GM21717 (cell line): Measurements from ENCODE around the gene RAB9B.
"Not testable (repeated sequence)": the region's sequence is repeated elsewhere in the genome, so short reads cannot be mapped to it uniquely, and the experiment has no call there.

Experiments used
- ATAC-seq: cut with Tn5 transposase; IDR thresholded peaks from one replicate; pipeline ENCODE4 v1.9.1; 2021; ENCODE audit warnings: mild to moderate bottlenecking, moderate library complexity; ENCODE audit not compliant: unreplicated experiment

The RAB9B gene, protein sequence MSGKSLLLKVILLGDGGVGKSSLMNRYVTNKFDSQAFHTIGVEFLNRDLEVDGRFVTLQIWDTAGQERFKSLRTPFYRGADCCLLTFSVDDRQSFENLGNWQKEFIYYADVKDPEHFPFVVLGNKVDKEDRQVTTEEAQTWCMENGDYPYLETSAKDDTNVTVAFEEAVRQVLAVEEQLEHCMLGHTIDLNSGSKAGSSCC

DNA sequence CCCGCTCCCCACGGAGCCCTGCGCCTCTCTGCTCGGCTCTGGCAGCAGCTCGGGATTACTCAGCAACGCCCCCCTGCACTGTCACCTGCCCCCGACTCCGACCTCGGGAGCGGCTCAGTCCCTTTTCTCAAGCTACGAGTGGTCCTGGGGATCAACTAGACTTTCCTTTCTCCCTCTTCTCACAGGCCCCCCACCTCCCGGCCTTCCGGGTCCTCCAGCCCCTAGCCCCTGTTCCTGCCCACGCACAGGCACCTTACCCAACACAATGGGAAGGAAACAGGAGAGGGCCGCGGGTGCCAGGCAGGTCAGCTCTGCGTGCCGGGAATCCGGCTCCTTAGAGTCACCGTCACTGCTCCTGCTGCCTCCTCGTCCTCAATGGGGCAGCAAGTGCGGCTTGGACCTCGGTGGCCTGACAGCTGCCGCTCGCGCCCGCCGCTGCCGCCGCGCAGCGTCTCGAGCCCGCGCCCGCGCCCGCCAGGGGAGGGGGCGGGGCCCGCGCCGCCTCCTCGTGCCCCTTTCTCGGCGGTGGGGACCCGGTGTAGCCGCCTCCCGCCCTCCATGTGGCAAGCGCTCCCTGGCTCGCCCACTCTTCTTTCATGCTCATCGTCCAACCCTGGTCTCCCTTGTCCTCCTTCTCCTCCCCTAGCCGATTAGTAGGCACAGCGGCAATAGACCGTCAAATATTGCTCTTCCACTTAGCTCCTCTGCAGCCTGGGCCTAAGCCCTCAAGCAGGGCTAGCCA is at the start of gene RAB9B:
Gene RAB9B, minus strand, starts transcription at position 455 of the 742 bp plus-strand sequence. CDS start 6,473 bp downstream, outside the sequence.
- peak; percentile 45 for ATAC-seq

GRCh38 chrX:103879339-103879738 is 47.3 kb upstream of the RAB9B start:
- no peak for ATAC-seq

DNA sequence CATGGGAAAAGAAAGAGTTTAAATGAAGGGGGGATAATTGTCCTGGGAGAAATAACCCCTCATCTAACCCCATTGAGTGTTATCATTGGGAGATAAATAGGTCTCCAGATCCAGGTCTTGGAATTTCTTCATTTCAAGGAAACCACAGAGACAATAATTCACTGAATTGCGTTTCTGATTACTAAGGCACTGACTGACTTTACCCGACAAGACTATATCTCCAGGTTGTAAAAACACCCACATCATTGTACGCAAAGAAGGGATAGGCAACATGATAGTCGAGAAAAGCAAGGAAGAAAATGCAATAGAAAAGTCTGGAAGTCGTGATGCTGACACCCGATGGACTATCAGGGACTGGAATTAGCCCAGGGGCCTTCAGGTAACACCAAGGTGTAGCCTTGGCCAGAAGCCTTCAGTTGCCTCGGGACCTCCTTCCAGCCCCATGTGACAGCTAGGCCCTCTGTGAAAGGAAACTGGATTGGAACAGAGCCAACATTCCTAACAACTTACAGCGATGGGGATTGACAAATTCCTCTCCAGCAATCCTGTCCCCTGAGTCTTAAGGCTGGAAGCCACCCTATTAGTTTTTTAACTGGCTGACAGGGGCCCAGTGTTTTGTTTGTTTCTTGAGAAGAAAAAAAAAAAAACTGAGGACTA is 46.5 kb upstream of the RAB9B start:
- ATAC-seq = no peak

- ATAC-seq = no peak
Measured at GRCh38 chrX:103877571-103877970, 45.5 kb upstream of the RAB9B start.

- no peak for ATAC-seq
Measured at GRCh38 chrX:103864886-103865534, 33.0 kb upstream of the RAB9B start.

DNA sequence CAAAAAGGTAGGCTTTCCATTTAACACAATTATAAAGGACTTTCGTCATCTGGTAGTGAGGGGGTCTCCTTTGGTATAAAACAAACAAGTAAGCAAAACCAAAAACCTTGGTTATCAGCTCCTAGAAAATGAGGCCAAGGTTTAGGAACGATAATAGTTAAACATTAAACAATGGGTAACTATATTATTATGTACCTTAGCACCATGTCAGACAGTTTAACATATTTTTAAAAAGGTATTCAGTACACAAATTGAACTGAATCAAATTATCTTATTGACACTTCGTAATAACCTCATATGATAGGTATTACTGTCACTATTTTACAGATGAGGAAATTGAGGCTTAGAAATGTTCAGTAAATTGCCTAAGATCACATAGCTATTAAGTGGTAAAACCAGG is 32.1 kb upstream of the RAB9B start:
- ATAC-seq = no peak

DNA sequence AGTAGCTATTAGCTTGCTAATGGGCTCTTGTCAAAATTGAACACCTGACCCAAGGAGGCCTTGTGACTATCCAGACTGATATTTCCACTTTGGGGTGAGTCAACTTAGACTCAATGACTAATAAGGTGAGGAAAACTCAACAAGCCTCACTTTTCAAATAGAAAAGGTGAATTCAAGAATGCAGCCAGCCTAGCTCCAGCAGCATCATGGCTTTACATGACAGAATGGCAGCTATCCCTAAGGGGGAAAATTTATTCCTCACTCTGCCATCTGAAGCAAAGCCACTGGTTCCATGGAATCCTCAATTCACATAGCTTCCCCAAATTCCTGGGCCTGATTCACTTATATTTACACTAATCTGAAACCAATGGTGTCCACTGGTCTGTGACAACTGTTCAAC is 29.1 kb upstream of the RAB9B start:
- no peak for ATAC-seq

DNA sequence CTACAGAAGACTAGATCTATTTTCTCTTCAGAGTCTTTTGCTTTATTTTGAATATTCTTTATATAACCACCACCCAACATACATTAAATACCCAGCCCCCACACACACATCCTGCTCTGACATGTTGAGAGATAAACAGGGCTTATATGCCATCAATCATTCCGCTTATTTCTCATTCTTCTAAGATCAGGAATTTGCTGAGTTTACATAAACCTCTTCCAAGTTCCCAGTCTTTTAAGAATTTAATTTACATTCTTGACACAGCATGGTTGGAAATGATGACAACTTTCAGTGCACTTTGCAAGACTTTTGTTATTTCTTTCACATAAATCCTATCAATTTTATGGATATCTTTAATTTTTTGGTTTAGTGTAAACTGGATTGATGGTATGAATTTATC is 17.5 kb upstream of the RAB9B start:
- no peak for ATAC-seq

DNA sequence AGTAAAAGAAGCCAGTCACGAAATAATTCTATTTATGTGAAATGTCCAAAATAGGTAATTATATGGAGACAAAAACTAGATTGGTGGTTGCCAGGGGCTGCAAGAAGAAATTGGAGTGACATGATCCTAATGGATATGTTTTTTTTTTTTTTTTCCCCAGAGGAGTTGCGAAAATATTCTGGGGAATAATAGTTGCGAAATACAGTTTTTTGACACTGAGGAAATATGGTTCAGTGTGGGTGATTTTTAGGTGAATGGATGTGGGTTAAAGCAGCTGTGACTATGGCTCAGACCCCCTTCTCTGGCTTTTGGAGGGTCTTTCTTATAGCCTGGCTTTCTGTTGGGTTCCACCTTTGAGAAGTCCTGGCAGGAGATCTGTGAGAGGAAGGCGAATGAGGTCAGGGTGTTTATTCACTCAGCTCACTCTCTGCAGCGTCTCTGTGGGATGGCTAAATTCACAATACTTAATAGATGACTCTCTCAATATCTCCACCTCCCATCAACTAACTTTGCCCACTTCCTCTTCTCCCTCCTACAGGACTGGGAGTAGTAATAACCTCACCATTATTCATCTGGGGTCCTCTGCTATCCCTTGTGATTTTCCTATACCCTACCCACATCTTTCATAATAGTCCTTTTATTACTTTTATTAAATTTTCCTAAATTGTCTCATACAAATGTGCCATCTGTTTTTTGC is 15.3 kb upstream of the RAB9B start:
- no peak for ATAC-seq

- ATAC-seq = no peak
Measured at GRCh38 chrX:103846386-103846785, 14.3 kb upstream of the RAB9B start.

- ATAC-seq = peak; percentile 74
Measured at GRCh38 chrX:103845165-103845653, 13.2 kb upstream of the RAB9B start.

DNA sequence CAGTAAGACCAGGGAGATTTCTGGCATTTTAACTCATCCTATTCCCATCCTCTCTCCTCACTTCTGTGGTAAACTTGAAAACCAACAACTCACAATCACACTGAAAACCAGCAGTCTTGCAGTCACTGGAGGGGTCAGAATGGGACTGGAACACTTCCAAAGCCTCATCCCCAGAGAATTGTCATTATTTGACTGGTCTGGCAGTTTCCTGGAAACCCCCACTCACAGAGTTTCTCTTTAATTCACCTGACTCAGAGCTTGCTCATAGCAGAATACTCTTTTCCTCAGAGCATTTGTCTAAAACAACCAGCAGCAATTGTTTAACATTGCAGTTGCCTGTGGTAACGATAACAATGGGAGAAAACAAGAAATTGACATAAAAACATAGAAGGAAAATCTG is 7.3 kb upstream of the RAB9B start:
- ATAC-seq = no peak

GRCh38 chrX:103831342-103831802 is 685 bp downstream of the RAB9B start:
- ATAC-seq = peak; percentile 93

GRCh38 chrX:103830848-103831247 is 1.2 kb downstream of the RAB9B start:
- no peak for ATAC-seq

DNA sequence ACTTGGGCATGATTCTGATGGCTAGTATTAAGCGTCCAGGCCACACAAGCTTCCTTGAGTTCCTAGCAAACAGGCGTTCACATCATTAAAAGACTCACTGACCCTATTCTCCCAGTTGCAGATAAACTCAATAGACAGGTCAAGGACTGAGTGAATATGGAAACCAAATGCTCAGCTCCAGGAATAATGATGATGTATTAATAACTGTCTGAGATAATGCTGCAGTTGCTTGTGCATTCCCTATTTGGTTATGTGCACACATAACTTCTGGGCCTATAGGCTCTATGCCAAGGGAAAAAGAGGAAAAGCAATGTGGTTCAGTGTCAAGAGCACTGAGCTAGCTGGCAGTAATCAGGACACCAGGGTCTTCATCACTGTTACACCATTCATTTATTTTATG is 3.5 kb downstream of the RAB9B start:
- no peak for ATAC-seq

DNA sequence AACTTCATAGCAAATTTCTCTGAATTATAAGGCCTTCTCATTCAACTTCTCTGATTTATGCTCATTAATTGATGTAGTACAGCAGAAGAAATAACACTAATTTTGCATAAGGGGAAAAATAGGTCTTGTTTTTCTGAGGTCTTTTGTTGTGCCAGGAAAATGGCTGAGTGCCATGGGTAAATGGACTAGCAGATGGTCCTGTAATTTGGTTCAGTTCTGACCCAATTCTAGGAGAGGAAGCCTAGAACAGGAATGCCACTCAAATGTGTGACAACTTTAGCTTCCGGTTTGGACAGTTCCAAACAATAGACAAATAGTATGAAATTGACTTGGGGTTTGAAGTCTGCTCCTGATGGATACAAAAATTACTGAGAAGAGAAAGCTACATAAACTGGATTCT is 6.2 kb downstream of the RAB9B start:
- ATAC-seq = no peak

GRCh38 chrX:103823591-103823990 is 8.5 kb downstream of the RAB9B start:
- no peak for ATAC-seq

DNA sequence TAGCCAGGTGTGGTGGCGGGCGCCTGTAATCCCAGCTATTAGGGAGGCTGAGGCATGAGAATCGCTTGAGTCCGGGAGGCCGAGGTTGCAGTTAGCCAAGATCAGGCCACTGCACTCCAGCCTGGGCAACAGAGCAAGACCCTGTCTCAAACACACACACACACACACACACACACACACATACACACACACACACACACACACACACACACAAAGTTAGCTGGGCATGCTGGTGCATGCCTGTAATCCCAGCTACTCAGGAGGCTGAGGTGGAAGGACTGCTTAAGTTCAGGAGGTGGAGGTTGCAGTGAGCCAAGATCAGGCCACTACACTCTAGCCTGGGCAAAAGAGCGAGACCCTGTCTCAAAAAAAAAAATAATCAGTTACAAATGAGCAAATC is 11.3 kb downstream of the RAB9B start:
- ATAC-seq = not testable (repeated sequence)

DNA sequence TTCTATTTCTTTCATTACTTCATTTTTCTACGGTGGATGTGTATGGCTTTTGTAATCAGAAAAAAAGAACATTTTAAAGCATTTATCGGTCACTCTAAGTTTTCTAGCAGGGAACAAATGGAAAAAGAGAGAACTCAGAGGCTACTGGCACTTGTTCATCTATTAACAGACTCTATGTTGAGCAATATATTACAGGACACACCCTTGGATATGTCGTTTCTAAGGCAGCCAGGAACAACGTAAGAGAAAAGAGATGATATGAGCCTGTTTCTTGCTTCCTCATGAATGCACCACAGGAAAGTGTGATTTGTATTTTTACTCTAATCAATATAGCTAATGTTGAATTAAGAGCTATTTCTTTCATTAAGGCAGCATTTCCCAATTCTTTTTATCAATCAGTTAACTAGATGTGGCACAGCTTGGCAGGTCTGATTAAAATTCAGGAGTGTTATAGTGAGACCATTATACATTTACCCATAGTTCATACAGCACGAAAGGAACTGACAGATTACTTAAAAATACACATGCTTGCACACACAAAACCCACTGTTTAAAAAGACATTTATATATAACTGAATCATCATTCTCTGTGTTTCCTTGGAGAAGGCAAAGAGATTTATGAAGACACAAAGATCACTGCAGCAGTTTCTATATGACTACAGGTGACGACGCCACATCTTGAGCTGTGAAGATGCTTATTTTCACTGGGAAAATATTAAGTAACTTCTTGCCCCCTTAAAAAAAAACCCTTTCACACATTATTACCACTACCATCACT is 13.0 kb downstream of the RAB9B start:
- no peak for ATAC-seq

- ATAC-seq = peak; percentile 70
Measured at GRCh38 chrX:103817502-103817901, 14.6 kb downstream of the RAB9B start.
